ENCODE data around the gene IGF2BP1. TPM values are rescaled to one million over a fixed set of nuclear protein-coding genes. Genes with fewer than 3 reads are reported as not detected.

Gene IGF2BP1
- total RNA-seq (not detected), total RNA-seq (0 to 1.7 (median 0) reads per million in 172 experiments)
- not detected for polyA plus RNA-seq (2013, experiment 1 of 2)
- polyA plus RNA-seq (2013, experiment 2 of 2) = 0.34 TPM

- ChIA-PET CTCF (no interaction called here), POLR2A (interaction anchor here (1.5 kb wide), 1 partner anchor 52 kb away, joined by 4 read pairs; the partner anchor contains the start of gene SNF8)
- peaks cover 0 to 33% of the 10 kb centered on the region in 2 experiments for H3K9me3 ChIP-seq (ENCODE audit: control insufficient read depth in 1 of 2, insufficient read depth in 1 of 2, low read length in 2 of 2)
- Mint-ChIP-seq H3K4me1 (ENCODE audit: low read depth) (peaks cover 35% of the 10 kb centered on the region), H3K4me3 (peak within 1 kb of the TSS; percentile 72), H3K27me3 (peaks cover 92% of the 10 kb centered on the region), H3K9me3 (no peaks in the 10 kb centered on the region), H3K36me3 (ENCODE audit: low read depth) (no peaks in the 10 kb centered on the region), H3K27ac (no peak within 1 kb of the TSS)
- intact Hi-C loops (cut with DNase I, micrococcal nuclease) = loop anchor here (5.0 to 10.0 kb wide), 2 partner anchors 52 to 275 kb away; partner anchors contain the start of genes PRAC1 (in 1 of the 2), PRAC2 (in 1 of the 2) and SNF8 (in 1 of the 2)
- DNase-seq = peak in 3 of 14 experiments; percentile 26 to 48 (median 47)
- peaks cover 36% of the 10 kb centered on the region for H3K4me1 ChIP-seq (ENCODE audit: insufficient read depth, low read length)
- H3K36me3 ChIP-seq (ENCODE audit: insufficient read depth, low read length) = no peaks in the 10 kb centered on the region
- no peak for TF ChIP-seq CTCF (IDR thresholded peaks at IDR 0.05)
- H3K27me3 ChIP-seq (ENCODE audit: control insufficient read depth in 1 of 2, insufficient read depth in 2 of 2, low read length in 2 of 2) = peaks cover 60 to 96% of the 10 kb centered on the region in 2 experiments
- H3K4me3 ChIP-seq (ENCODE audit: low read length) = peak within 1 kb of the TSS; percentile 24
- peak; percentile 38 for ATAC-seq (ENCODE audit: poor library complexity)
- H3K27ac ChIP-seq (ENCODE audit: low read depth in 1 of 2, low read length in 2 of 2) = no peak within 1 kb of the TSS
Measured at GRCh38 chr17:48997103-48997826, at the start of gene IGF2BP1. IGF2BP1 (plus strand) TSS chr17:48997385; CDS start chr17:48997746, 361 bp downstream.

GRCh38 chr17:48951572-48951971 is 45.6 kb upstream of the IGF2BP1 start:
- no peak overlapping the region for H3K27ac ChIP-seq (ENCODE audit: low read depth in 1 of 2, low read length in 2 of 2)
- Mint-ChIP-seq H3K36me3 (ENCODE audit: low read depth) (no peaks in the 10 kb centered on the region), H3K4me1 (ENCODE audit: low read depth) (no peaks in the 10 kb centered on the region), H3K27me3 (peaks cover 28% of the 10 kb centered on the region), H3K27ac (no peak overlapping the region), H3K9me3 (no peaks in the 10 kb centered on the region), H3K4me3 (no peak overlapping the region)
- no peak overlapping the region for H3K4me3 ChIP-seq (ENCODE audit: low read length)
- ATAC-seq (ENCODE audit: poor library complexity) (no peak), DNase-seq (no peak)
- H3K9me3 ChIP-seq (ENCODE audit: control insufficient read depth in 1 of 2, insufficient read depth in 1 of 2, low read length in 2 of 2) = no peaks in the 10 kb centered on the region
- intact Hi-C loops (cut with DNase I, micrococcal nuclease) = no loop called here
- no peak for TF ChIP-seq CTCF (IDR thresholded peaks at IDR 0.05)
- peaks cover 5% of the 10 kb centered on the region in 2 experiments for H3K27me3 ChIP-seq (ENCODE audit: control insufficient read depth in 1 of 2, insufficient read depth in 2 of 2, low read length in 2 of 2)
- ChIA-PET POLR2A (no interaction called here), CTCF (no interaction called here)
- H3K36me3 ChIP-seq (ENCODE audit: insufficient read depth, low read length) = no peaks in the 10 kb centered on the region
- H3K4me1 ChIP-seq (ENCODE audit: insufficient read depth, low read length) = no peaks in the 10 kb centered on the region

- H3K27me3 Mint-ChIP-seq = peaks cover 33% of the 10 kb centered on the region
- H3K4me1 ChIP-seq (ENCODE audit: insufficient read depth, low read length) = no peaks in the 10 kb centered on the region
Measured at GRCh38 chr17:48952904-48953303, 44.3 kb upstream of the IGF2BP1 start.

More at GRCh38 chr17:48952904-48953303, 44.3 kb upstream of the IGF2BP1 start:
- Histone ChIP-seq H3K9me3 (ENCODE audit: control insufficient read depth in 1 of 2, insufficient read depth in 1 of 2, low read length in 2 of 2) (no peaks in the 10 kb centered on the region), H3K36me3 (ENCODE audit: insufficient read depth, low read length) (no peaks in the 10 kb centered on the region), H3K27ac (ENCODE audit: low read depth in 1 of 2, low read length in 2 of 2) (no peak overlapping the region), H3K4me3 (ENCODE audit: low read length) (no peak overlapping the region), H3K27me3 (ENCODE audit: control insufficient read depth in 1 of 2, insufficient read depth in 2 of 2, low read length in 2 of 2) (peaks cover 5% of the 10 kb centered on the region in 2 experiments)
- DNase-seq = no peak
- CTCF ChIA-PET = no interaction called here
- POLR2A ChIA-PET = no interaction called here
- Mint-ChIP-seq H3K36me3 (ENCODE audit: low read depth) (no peaks in the 10 kb centered on the region), H3K27ac (no peak overlapping the region), H3K9me3 (no peaks in the 10 kb centered on the region), H3K4me1 (ENCODE audit: low read depth) (no peaks in the 10 kb centered on the region), H3K4me3 (no peak overlapping the region)
- no peak for TF ChIP-seq CTCF (IDR thresholded peaks at IDR 0.05)
- no peak for ATAC-seq (ENCODE audit: poor library complexity)
- intact Hi-C loops (cut with DNase I, micrococcal nuclease) = loop anchor here in 1 of 2 experiments (1.0 kb wide), 1 partner anchor 15 kb away; no protein-coding TSS in a partner anchor
